GM12801 (cell line): ENCODE data around the gene ARPC1A.

Experiments
- CTCF ChIP-seq: IDR thresholded peaks from one replicate; pipeline ENCODE4 v1.5.1; 2011; ENCODE audit warnings: control low read depth; ENCODE audit not compliant: insufficient read length; ENCODE audit errors: extremely low read depth

The ARPC1A gene

GRCh38 chr7:99386584-99387238 lies 61.0 kb downstream of the ARPC1A start:
- no peak for TF ChIP-seq CTCF

- TF ChIP-seq CTCF, result no peak
These were observed 62.2 kb downstream of the ARPC1A start for GRCh38 chr7:99387912-99388311.

DNA sequence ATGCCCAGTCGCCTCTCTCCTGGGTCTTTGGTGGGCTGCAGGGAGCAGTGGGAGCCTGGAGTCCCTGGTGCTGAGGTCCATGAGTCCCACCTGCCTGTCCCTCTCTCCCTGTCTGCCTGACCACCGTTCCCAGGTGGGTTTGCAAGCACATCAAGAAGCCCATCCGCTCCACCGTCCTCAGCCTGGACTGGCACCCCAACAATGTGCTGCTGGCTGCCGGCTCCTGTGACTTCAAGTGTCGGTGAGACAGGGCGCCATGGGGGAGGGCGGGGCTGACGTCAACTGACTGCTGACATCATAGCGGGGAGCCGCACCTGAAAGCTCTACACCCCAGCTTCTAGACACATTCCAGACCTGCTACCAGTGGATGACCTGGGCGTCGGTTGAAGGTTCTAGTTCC lies 64.1 kb downstream of the ARPC1A start:
- no peak for TF ChIP-seq CTCF

GRCh38 chr7:99390941-99391602 lies 65.4 kb downstream of the ARPC1A start:
- TF ChIP-seq CTCF, result no peak

DNA sequence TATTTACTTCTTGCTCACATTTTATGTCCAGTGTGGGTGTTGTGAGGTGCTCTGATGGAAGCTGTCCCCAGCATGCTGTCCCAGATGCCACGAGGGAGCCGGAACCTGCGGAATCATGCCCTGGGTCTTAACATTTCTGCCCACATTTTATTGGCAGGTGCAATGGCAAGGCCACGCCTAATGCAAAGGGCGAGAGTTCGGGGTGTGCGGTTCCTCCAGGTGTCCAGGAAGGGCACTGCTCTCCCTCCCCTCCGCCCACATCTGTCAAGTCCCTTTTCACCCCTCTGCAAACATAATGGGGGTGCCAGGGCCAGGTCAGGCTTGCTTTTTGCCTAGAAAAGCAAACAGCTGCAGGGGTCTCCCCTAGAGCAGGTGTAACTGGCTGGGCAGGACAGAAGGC lies 66.3 kb downstream of the ARPC1A start:
- no peak for TF ChIP-seq CTCF

DNA sequence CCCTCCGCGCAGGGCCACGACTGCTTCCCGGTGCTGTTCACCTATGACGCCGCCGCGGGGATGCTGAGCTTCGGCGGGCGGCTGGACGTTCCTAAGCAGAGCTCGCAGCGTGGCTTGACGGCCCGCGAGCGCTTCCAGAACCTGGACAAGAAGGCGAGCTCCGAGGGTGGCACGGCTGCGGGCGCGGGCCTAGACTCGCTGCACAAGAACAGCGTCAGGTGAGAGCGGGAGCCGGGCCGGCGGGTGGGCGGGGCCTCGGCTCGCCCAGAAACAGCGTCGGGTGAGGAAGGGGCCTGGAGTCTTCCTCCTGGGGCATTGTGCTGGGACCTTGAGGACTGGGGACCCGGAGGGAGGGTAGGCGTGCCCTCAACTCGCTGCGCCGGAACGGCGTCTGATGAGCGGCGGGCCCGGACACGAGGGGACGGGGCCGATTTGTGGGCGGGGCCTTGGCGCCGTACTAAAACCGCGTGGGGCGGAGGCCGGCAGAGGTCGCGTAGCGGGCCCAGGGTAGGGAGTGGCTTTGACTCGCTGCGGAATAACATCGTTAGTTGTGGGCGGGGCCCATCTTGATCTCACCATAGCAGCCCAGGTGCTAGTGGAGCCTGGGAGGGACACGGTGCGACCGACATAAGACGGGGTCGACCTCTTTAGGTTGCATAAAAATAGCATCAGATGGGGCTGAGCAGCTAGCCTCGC lies 67.1 kb downstream of the ARPC1A start:
- no peak for TF ChIP-seq CTCF

- no peak for TF ChIP-seq CTCF
These were observed 67.9 kb downstream of the ARPC1A start for GRCh38 chr7:99393355-99394187.
